GM19468 (cell line): ENCODE results near the gene AAGAB.

Experiments used
- ATAC-seq: cut with Tn5 transposase; IDR thresholded peaks from one replicate; pipeline ENCODE4 v1.9.1; 2021; ENCODE audit warnings: mild to moderate bottlenecking, moderate library complexity, moderate number of reproducible peaks; ENCODE audit not compliant: unreplicated experiment; ENCODE audit errors: extremely low read depth

Gene AAGAB

GRCh38 chr15:67174864-67175573 lies 79.4 kb downstream of the AAGAB start:
- ATAC-seq: no peak

GRCh38 chr15:67174446-67174845 lies 80.0 kb downstream of the AAGAB start:
- no peak for ATAC-seq

GRCh38 chr15:67173786-67174185 lies 80.7 kb downstream of the AAGAB start:
- no peak for ATAC-seq

- no peak for ATAC-seq
These were observed 81.5 kb downstream of the AAGAB start for GRCh38 chr15:67173005-67173404.

- no peak for ATAC-seq
These were observed 82.3 kb downstream of the AAGAB start for GRCh38 chr15:67172172-67172571.

- ATAC-seq: no peak
These were observed 83.0 kb downstream of the AAGAB start for GRCh38 chr15:67171471-67171870.

GRCh38 chr15:67170143-67170925 lies 84.1 kb downstream of the AAGAB start:
- ATAC-seq: no peak

GRCh38 chr15:67168694-67169093 lies 85.8 kb downstream of the AAGAB start:
- no peak for ATAC-seq

GRCh38 chr15:67167091-67167490 lies 87.4 kb downstream of the AAGAB start:
- no peak for ATAC-seq

GRCh38 chr15:67166280-67167009 lies 88.0 kb downstream of the AAGAB start:
- ATAC-seq: no peak

- ATAC-seq: no peak
These were observed 88.9 kb downstream of the AAGAB start for GRCh38 chr15:67165254-67166253.

- no peak for ATAC-seq
These were observed 89.6 kb downstream of the AAGAB start for GRCh38 chr15:67164811-67165253.

GRCh38 chr15:67164401-67164791 lies 90.1 kb downstream of the AAGAB start:
- ATAC-seq: no peak

- ATAC-seq: no peak
These were observed 91.3 kb downstream of the AAGAB start for GRCh38 chr15:67163180-67163579.

- ATAC-seq: no peak
These were observed 92.6 kb downstream of the AAGAB start for GRCh38 chr15:67161881-67162280.

GRCh38 chr15:67161412-67161811 lies 93.0 kb downstream of the AAGAB start:
- ATAC-seq: no peak

GRCh38 chr15:67158367-67158766 lies 96.1 kb downstream of the AAGAB start:
- no peak for ATAC-seq

- ATAC-seq: no peak
These were observed 96.8 kb downstream of the AAGAB start for GRCh38 chr15:67157521-67158252.

- no peak for ATAC-seq
These were observed 97.6 kb downstream of the AAGAB start for GRCh38 chr15:67156834-67157233.
